Coronary artery (tissue), 2 donors: ENCODE measurements around the gene MANEA.
"Not testable (repeated sequence)": the region's sequence is repeated elsewhere in the genome, so short reads cannot be mapped to it uniquely, and the experiment has no call there.

Experiments used
- DNase-seq: peaks from one replicate; pipeline ENCODE4 v3.0.0-alpha.2; 2017; ENCODE audit warnings: low spot score
- H3K27ac ChIP-seq, 2 donors: fragments of 200-600 bp; sonication (generic); one replicate each; pipeline ENCODE4 v1.5.1; 2016 to 2019
- H3K4me3 ChIP-seq: fragments of 200-600 bp; sonication (generic); 2 replicates; pipeline ENCODE4 v1.5.1; 2016; ENCODE audit warnings: mild to moderate bottlenecking, moderate library complexity
- TF ChIP-seq, protein P1 (sequence below): fragments of 200-600 bp; sonication (generic); IDR thresholded peaks from one replicate; pipeline ENCODE4 v1.5.1; 2019; ENCODE audit warnings: antibody characterized with exemption

Gene MANEA

DNA sequence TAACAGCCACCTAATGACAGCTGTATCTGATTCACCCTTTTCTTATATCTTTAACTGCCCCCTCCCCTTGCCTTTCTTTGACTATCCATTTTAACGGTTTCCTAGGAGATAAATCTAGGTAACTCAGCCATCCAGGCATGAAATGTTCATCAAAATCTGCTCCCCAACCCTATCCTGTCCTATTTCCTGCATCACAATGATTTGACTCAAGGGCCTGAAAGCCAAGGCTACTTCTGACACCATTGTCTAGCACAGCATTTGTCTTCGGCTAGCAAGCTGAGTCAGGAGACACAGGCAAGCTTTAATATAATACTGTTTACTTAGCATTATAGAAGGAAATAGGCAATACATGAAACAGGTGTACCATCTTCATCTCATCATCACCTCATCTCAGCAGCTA is 31.6 kb upstream of the MANEA start:
- H3K27ac ChIP-seq: no peak overlapping the region

DNA sequence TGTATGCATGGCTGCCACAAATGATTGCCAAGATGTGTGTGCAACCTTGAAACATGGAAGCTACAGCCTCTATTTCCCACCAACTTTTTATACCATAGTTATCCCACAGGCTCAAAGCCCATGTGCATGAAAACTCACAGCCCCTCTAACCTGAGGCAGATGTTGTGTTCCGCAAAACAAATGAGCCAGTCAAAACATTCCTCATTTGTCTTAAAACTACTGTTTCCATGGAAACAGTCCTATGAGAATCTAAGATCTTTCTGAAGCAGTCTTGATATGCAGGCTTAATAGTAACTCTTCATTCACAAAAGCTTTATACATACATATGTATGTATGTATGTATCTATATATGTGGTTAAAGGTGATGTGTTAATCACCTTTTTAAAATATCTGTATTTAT is 31.2 kb upstream of the MANEA start:
- Histone ChIP-seq H3K27ac (no peak overlapping the region), H3K4me3 (no peak overlapping the region)
- no peak for DNase-seq
- TF ChIP-seq, protein P1, sequence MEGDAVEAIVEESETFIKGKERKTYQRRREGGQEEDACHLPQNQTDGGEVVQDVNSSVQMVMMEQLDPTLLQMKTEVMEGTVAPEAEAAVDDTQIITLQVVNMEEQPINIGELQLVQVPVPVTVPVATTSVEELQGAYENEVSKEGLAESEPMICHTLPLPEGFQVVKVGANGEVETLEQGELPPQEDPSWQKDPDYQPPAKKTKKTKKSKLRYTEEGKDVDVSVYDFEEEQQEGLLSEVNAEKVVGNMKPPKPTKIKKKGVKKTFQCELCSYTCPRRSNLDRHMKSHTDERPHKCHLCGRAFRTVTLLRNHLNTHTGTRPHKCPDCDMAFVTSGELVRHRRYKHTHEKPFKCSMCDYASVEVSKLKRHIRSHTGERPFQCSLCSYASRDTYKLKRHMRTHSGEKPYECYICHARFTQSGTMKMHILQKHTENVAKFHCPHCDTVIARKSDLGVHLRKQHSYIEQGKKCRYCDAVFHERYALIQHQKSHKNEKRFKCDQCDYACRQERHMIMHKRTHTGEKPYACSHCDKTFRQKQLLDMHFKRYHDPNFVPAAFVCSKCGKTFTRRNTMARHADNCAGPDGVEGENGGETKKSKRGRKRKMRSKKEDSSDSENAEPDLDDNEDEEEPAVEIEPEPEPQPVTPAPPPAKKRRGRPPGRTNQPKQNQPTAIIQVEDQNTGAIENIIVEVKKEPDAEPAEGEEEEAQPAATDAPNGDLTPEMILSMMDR: no peak

More for the DNA sequence above, 31.6 kb upstream of the MANEA start:
- H3K4me3 ChIP-seq: no peak overlapping the region
- TF ChIP-seq, protein P1: no peak
- no peak for DNase-seq

DNA sequence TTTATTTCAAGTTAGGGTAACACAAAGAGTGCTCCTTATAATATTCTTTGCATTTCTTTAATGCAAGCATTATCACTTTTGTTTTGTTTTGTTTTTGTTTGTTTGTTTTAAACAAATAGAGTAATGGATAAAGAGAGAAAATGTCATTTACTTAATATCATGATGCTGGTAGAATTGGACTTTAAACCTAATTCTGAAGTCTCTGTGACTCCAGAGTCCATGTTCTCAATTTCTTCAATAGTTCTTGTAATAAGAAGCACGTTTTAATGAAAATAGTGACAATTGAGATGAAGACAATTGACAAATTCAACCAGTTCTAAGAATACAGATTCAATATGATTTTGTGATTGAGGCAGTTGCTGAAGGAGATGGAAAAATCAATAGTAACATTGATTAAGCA is 30.3 kb upstream of the MANEA start:
- H3K4me3 ChIP-seq: no peak overlapping the region
- no peak overlapping the region for H3K27ac ChIP-seq
- TF ChIP-seq, protein P1: no peak
- DNase-seq: no peak

DNA sequence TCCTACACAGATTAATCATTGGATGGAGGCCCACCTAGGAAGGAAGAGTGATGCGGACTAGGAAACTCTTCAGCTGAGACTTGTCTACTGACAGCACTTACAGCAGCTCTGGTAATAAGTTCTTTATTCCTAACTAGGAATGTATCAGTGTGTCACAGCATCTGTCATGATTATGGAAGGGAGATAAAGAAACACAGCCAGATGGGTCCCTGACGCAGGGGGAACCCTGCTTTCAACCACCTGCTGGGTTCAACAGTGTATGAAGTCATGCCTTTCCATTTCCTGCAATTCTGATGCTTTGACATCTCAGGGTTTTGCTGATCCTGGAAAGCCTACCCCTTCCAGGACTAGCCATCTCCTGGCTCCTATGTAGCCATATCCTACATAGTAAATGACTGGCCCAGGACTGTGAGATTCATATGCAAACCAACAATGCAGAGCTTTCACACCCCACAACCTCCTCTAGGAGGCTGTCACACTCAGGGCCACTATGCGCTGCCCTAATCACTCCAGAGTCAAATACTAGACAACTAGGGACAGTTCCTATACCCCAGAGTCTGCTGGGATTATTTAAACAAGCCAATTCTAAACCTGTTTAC is 29.0 kb upstream of the MANEA start:
- H3K27ac ChIP-seq: no peak overlapping the region
- no peak for DNase-seq
- TF ChIP-seq, protein P1: no peak

DNA sequence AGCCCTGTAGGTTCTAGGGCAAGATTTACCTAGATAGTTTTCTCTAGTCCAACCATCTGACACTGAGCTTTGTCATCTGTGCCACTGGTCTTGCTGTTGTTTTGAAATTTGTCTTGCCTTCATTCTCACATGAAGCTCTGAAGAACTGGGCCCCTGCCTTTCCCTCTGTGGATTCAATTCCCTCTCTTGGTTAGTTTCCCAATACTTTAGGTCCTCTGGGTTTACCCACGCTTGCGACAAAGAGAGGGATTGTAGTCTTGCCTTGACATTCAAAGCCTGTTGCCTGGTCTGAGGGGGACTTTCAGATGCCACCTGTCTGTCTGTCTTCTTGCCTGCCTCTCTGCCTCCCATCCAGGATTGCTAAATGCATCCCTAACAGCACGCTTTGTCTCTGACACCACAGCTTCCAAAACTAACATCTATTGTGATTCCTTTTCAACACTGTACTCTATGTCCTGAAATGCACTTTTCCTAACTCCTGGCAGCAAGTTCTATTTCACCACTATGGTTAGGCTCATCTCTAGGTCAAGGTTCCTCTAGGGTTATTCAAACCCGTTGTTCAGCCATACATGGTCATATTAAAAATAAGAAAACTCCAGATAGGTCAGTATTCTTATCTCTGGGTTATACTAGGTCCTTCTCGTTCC is 25.5 kb upstream of the MANEA start:
- no peak overlapping the region for H3K27ac ChIP-seq
- H3K4me3 ChIP-seq: no peak overlapping the region
- TF ChIP-seq, protein P1: no peak
- no peak for DNase-seq

More for the DNA sequence above, 29.0 kb upstream of the MANEA start:
- no peak overlapping the region for H3K4me3 ChIP-seq

DNA sequence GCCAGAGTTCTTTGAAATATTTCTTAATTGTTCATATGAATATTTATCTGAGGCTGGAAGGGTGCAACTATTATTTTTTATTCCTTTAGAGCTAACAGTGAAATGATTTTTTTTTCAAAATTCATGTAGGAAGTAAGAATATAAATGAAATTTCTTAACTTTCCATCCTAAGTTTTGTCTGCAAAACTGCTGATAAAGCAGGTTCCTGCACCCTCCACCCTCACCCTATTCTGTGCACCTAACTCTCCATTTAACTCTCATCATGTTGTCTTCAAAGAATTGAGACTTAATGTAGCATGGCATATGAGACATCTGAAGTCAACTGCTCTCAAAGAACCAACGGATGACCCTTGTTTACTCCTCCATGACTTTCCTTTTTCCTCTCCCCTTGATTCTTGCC is 23.5 kb upstream of the MANEA start:
- DNase-seq: no peak
- Histone ChIP-seq H3K4me3 (no peak overlapping the region), H3K27ac (no peak overlapping the region)
- TF ChIP-seq, protein P1: no peak

DNA sequence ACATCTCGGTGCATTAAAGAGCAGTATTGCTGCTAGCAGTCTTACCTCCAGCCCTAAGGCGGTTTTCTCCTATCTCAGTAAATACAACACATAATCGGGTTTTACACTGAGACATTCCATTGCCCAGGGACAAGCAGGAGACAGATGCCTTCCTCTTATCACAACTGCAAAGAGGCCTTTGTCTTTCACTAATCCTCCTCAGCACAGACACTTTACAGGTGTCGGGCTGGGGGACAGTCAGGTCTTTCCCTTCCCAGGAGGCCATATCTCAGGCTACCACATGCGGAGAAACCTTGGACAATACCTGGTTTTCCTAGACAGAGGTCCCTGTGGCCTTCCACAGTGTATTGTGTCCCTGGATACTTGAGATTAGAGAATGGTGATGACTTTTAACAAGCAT is 16.4 kb upstream of the MANEA start:
- H3K27ac ChIP-seq, H3K4me3 ChIP-seq, DNase-seq: not testable (repeated sequence)
